T1000 (cell line): ENCODE data around the gene OTOA.
"Not testable (repeated sequence)": the region's sequence is repeated elsewhere in the genome, so short reads cannot be mapped to it uniquely, and the experiment has no call there.

Source experiments
- DNase-seq: peaks from one replicate; lab custom pipeline; 2025; ENCODE audit warnings: mixed read lengths; lab: John Stamatoyannopoulos, UW

OTOA gene

DNA sequence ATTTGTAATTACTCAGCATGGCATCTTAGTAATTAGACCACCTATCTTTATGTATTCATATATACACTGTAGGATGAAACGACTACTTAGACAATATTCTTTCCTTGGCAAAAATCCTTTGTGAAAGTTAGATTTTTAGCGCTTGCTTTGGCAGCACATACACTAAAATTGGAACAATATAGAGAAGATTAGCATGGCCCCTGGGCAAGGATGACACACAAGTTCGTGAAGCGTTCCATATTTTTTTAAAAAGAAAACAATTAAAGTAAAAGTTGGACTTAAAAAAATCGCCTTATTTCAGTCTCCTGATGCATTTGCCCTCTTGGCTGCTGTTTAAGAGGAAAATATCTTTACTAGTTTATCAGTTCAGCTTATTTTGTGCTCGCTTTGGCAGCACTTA, 21.9 kb upstream of the OTOA start:
- no peak for DNase-seq

DNA sequence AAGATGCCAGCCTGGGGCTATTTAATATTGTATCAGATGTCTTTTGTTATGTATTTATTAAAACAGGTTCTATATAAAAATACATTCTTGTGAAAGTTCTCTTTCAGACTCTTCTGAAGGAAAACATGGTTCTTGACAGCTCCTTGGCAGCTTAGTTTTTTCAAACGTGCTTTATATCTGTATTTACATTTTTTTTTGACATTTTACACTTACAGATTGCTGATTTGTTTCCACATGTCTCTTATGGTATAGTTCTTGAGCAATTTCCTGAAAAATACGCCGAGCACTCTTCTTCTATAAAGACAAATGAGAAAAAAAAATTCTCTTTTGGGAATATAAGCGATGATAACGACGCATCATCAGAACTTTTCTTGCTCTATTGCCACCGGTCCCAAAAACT, 20.9 kb upstream of the OTOA start:
- no peak for DNase-seq

- no peak for DNase-seq
These were observed 20.0 kb upstream of the OTOA start for GRCh38 chr16:21643785-21644184.

DNA sequence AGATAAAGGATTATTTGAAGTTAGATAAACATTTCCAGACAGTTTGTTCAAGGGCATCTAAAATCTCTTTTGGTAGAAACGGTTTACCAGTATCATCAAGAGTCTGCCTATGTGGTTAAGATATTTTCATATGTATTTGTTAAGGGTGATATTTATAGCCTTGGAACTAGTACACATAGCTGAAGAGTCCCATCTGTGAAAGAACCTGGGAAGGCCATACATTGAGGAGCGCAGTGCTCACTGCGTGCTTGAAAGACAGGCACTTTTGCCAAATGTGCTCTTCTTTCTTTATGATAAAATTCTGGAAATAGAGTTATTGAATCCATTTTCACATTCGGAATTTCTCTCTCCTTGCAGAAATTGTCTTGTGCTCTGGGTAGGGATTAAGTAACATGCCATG, 19.1 kb upstream of the OTOA start:
- DNase-seq: no peak

DNA sequence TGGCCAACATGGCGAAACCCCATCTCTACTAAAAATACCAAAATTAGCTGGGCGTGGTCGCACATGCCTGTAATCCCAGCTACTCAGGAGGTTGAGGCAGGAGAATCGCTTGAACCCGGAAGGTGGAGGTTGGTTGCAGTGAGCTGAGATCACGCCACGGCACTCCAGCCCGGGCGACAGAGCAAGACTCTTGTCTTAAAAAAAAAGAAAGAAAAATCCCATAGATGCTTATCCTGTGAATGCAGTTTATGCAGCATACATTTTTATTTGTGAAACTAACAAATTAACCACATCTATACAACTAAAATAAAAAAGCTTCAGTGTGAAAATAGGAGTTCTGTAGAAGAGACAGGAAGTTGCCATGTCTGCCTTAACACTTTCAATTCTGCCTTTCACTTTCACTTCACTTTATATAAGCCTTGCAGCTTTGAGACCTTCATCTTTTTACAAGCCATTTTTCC, 18.5 kb upstream of the OTOA start:
- no peak for DNase-seq

- no peak for DNase-seq
These were observed 17.7 kb upstream of the OTOA start for GRCh38 chr16:21646091-21646490.

- no peak for DNase-seq
These were observed 16.8 kb upstream of the OTOA start for GRCh38 chr16:21646721-21647561.

GRCh38 chr16:21647562-21648164, 16.1 kb upstream of the OTOA start:
- no peak for DNase-seq

DNA sequence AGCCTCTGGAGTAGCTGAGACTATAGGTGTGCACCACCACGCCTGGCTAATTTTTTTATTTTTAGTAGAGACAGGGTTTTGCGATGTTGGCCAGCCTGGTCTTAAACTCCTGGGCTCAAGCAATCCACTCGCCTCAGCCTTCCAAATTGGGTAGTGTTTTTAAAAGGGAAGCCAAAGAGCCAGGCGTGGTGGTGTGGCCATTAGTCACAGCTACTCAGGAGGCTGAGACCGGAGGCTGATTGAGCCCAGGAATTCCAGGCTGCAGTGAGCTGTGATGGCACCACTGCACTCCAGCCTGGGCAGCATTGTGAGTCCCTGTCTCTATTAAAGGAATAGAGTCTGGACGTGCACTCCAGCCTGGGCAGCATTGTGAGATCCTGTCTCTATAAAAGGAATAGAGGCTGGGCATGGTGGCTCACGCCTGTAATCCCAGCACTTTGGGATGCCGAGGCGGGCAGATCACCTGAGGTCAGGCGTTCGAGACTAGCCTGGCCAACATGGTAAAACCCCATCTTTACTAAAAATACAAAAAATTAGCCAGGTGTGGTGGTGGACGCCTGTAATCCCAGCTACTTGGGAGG, 13.9 kb upstream of the OTOA start:
- DNase-seq: not testable (repeated sequence)

DNA sequence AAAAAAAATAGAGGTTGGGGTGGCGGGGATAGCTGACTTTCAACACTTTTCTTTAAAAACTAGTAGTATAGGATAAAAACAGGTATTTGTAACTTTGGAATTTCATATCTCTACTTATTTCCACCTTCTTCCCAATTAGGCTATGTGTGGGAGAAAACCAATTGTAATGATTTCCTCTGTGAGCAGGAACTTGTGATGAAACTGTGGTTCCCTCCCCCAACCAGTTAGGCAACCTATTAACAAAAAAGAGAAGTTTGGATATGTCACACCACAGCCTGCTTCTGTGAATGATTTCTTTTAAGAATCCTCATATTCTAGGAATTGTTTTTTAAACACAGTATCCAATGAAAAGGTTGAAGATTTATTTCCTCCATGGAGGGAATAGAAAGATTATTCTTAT, 13.2 kb upstream of the OTOA start:
- DNase-seq: no peak

DNA sequence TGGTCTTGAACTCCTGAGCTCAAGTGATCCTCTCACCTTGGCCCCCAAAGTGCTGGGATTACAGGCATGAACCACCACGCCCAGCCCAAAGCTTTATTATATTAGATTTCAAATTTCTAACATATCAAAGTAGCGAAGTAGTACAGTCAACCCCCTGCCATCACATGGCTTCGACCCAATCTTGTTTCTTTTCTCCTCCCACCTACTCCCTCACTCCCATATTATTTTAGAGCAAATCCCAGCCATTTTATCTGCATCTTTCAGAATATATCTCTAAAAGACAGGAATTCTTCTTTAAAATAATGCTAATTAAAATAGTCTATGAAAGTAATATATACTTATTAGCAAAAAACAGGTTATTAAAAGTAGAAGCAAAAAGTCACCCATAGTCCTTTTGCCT, 12.3 kb upstream of the OTOA start:
- DNase-seq: no peak

GRCh38 chr16:21652453-21652852, 11.3 kb upstream of the OTOA start, which contains the start of gene IGSF6:
Gene IGSF6 (minus strand): TSS chr16:21652608. CDS start chr16:21652598, 10 bp downstream.
- no peak for DNase-seq

- no peak for DNase-seq
These were observed 10.2 kb upstream of the OTOA start for GRCh38 chr16:21653571-21653970.

DNA sequence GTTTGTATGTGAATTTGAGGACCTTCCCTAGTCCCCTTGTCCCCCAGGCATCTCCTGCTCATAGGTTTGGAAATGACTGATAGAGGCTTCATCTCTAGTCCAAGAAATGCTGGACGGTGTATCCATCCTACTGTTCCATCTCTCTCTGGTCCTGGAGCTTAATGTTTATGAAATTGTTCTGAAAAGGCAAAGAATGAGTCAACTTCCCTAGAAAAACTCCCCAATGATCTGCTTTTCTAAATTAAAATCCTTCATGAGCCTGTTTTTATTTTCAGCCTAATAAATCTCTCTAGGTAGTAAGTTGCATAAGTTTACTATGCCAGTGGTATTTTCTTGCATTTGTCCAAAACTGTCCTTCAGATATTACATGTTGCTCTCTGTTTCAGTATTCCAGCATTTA, 9.3 kb upstream of the OTOA start:
- no peak for DNase-seq

GRCh38 chr16:21654881-21655280, 8.9 kb upstream of the OTOA start:
- DNase-seq: no peak

DNA sequence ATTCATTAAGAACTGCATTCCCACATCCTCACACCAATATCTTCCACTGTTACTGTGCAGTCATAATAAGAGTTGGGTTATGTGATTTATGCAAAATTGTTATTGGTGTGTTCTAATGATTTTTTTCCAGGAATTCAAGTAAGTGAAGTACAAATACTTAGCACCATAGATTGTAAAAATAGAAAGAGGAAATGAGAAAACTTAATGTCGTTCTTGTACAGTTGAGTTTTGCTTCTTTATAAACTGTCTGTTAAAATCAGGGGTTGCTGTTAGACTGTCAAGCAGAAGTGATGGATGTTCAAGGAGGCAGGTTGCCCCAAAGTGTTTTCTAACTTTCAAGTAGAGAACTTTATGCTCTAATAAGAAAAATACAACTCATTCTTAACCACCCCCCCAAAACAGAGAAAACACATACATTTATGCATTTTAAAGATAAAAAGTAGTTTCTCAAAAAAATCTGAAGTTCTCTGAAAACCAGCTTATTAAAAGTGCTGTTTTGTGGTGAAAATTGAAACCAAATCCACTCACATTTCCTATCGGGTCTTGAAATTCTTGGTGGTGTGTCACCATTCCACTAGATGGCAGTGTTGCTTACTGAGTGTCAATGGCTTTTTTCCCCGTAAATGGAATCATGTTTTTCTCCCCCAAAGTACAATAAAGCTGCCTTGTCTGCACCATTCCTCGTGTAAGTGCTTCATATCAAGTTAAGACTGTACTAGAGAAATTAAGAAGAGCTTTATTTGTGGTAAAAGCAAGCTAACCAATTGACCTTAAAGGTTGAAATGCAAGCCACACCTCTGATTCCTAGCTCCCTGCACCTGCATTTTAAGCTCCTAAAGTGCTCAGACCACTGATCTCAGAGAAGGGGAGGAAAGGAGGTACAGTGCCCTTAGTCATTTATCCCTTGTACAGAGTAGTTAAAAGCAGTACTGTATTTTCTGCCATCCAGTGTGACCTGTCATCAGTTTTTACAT, 6.7 kb upstream of the OTOA start:
- DNase-seq: no peak

DNA sequence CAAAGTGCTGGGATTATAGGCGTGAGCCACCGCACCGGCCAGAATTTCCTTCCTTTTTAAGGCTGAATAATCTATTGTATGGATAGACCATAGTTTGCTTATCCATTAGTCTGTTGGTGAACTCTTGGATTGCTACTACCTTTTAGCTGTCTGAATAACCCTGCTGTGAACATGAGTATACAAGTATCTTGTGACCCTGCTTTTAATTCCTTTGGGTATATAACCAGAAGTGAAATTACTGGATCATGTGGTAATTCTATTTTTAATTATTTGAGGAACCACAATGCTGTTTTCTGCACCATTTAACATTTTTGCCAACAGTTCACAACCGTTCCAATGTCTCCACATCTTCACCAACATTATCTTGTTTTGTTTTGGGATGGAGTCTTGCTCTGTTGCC, 4.6 kb upstream of the OTOA start:
- no peak for DNase-seq

- no peak for DNase-seq
These were observed 1.2 kb downstream of the OTOA start for GRCh38 chr16:21664801-21665492.

DNA sequence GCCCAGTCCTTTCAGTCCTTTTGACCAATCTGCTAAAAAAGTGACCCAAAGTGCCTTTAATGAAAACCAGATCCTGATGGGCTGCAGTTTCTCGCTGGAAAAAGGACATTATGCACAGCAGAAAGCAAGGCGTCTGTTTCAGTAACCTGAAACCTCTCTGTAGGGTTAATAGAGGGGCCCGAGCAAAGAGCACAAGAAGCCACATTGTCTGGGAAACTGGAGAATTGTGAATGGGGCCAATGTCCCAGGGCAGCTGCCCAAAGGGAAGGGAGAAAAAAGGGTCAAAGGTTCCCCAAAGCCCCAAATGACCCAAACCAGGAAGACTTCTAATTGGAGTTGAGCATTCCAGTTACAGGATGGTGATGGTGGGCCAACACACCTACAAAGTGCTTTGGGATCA, 3.0 kb downstream of the OTOA start:
- no peak for DNase-seq

DNA sequence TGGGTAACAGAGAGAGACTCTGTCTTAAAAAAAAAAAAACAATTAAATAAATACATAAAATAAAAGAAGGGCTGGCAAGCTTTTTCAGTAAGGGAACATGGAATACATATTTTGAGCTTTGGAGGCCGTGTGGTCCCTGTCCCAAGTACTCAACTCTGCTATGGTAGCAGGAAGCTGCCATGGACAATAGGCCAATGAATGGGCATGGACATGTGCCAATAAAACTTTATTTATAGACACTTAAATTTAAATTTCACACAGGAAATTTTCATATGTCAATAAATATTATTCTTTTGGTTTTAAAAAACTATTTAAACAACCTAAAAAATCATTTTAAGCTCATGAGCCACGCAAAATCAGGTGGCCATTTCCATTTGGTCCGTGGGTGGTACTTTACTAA, 3.8 kb downstream of the OTOA start:
- DNase-seq: no peak

GRCh38 chr16:21673469-21673868, 9.7 kb downstream of the OTOA start:
- DNase-seq: no peak
